Measurements from ENCODE around the gene PCSK4.
A peak's percentile ranks its signal among the peaks of the same experiment; 100 is the strongest.

PCSK4 gene

GRCh38 chr19:1513499-1514294, 23.5 kb upstream of the PCSK4 start:
- Histone ChIP-seq H3K36me3 (ENCODE audit: control insufficient read depth in 2 of 2, insufficient read depth in 1 of 2, low read length in 2 of 2) (no peaks in the 10 kb centered on the region), H3K4me1 (ENCODE audit: control insufficient read depth, insufficient read depth, low read length) (no peaks in the 10 kb centered on the region), H3K9me3 (ENCODE audit: control insufficient read depth, insufficient read depth, low read depth, low read length) (no peaks in the 10 kb centered on the region), H3K4me3 (ENCODE audit: low read depth, low read length) (peak overlapping the region; percentile 38), H3K27ac (ENCODE audit: extremely low read depth, low read depth, low read length) (no peak overlapping the region)
- POLR2A ChIA-PET, result no interaction called here
- CTCF ChIA-PET, result no interaction called here
- TF ChIP-seq ZNF416 (tag by site-specific recombination; IDR thresholded peaks at IDR 0.05) (no peak), ZNF580 (tag by site-specific recombination; IDR thresholded peaks at IDR 0.05) (peak; percentile 51; the same call in 1 of the 2 replicates), ZNF169 (tag by site-specific recombination; IDR thresholded peaks at IDR 0.05) (no peak), ZSCAN16 (tag by site-specific recombination; IDR thresholded peaks at IDR 0.05) (no peak), ZNF664 (tag by site-specific recombination; IDR thresholded peaks at IDR 0.05) (peak; percentile 56; the same call in 1 of the 2 replicates), ZNF843 (tag by site-specific recombination; IDR thresholded peaks at IDR 0.05) (0 out of 2 replicates have a peak, but pooled peaks have one; percentile 19), SP7 (tag by site-specific recombination; IDR thresholded peaks at IDR 0.05) (peak; percentile 54), ZFHX2 (tag by site-specific recombination; conservative IDR thresholded peaks at IDR 0.05) (peak; percentile 76), ZNF654 (tag by site-specific recombination; IDR thresholded peaks at IDR 0.05; ENCODE audit: low read depth) (peak; percentile 24), ZNF335 (tag by site-specific recombination; conservative IDR thresholded peaks at IDR 0.05) (peak; percentile 90), ZBTB20 (tag by site-specific recombination; IDR thresholded peaks at IDR 0.05) (peak; percentile 86), ZNF670 (tag by site-specific recombination; IDR thresholded peaks at IDR 0.05; ENCODE audit: low read depth) (no peak), ZSCAN30 (tag by site-specific recombination; IDR thresholded peaks at IDR 0.05) (peak; percentile 85), KLF7 (tag by site-specific recombination; IDR thresholded peaks at IDR 0.05; ENCODE audit: borderline replicate concordance) (0 out of 2 replicates have a peak, but pooled peaks have one; percentile 27), ZNF530 (tag by site-specific recombination; IDR thresholded peaks at IDR 0.05; ENCODE audit: low read depth) (no peak), ZSCAN23 (tag by site-specific recombination; IDR thresholded peaks at IDR 0.05) (0 out of 2 replicates have a peak, but pooled peaks have one; percentile 11), KLF8 (tag by site-specific recombination; IDR thresholded peaks at IDR 0.05) (0 out of 2 replicates have a peak, but pooled peaks have one; percentile 65), ZBTB26 (tag by site-specific recombination; optimal IDR thresholded peaks at IDR 0.05) (peak; percentile 46), YY1 (tag by site-specific recombination; IDR thresholded peaks at IDR 0.05) (no peak), ZFP69B (tag by site-specific recombination; IDR thresholded peaks at IDR 0.05) (peak; percentile 82; the same call in 1 of the 2 replicates), KLF16 (tag by site-specific recombination; IDR thresholded peaks at IDR 0.05) (0 out of 2 replicates have a peak, but pooled peaks have one; percentile 31), ZIC2 (tag by site-specific recombination; IDR thresholded peaks at IDR 0.05) (peak; percentile 34), ZNF561 (tag by site-specific recombination; IDR thresholded peaks at IDR 0.05; ENCODE audit: borderline replicate concordance) (no peak), OVOL3 (tag by site-specific recombination; IDR thresholded peaks at IDR 0.05) (no peak), ZBTB8A (tag by site-specific recombination; IDR thresholded peaks at IDR 0.05) (peak; percentile 65)
- TF ChIP-seq, protein P1, sequence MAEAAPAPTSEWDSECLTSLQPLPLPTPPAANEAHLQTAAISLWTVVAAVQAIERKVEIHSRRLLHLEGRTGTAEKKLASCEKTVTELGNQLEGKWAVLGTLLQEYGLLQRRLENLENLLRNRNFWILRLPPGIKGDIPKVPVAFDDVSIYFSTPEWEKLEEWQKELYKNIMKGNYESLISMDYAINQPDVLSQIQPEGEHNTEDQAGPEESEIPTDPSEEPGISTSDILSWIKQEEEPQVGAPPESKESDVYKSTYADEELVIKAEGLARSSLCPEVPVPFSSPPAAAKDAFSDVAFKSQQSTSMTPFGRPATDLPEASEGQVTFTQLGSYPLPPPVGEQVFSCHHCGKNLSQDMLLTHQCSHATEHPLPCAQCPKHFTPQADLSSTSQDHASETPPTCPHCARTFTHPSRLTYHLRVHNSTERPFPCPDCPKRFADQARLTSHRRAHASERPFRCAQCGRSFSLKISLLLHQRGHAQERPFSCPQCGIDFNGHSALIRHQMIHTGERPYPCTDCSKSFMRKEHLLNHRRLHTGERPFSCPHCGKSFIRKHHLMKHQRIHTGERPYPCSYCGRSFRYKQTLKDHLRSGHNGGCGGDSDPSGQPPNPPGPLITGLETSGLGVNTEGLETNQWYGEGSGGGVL (tag by site-specific recombination; IDR thresholded peaks at IDR 0.05), result peak; percentile 34; the same call in 1 of the 2 replicates
- TF ChIP-seq, protein P2, sequence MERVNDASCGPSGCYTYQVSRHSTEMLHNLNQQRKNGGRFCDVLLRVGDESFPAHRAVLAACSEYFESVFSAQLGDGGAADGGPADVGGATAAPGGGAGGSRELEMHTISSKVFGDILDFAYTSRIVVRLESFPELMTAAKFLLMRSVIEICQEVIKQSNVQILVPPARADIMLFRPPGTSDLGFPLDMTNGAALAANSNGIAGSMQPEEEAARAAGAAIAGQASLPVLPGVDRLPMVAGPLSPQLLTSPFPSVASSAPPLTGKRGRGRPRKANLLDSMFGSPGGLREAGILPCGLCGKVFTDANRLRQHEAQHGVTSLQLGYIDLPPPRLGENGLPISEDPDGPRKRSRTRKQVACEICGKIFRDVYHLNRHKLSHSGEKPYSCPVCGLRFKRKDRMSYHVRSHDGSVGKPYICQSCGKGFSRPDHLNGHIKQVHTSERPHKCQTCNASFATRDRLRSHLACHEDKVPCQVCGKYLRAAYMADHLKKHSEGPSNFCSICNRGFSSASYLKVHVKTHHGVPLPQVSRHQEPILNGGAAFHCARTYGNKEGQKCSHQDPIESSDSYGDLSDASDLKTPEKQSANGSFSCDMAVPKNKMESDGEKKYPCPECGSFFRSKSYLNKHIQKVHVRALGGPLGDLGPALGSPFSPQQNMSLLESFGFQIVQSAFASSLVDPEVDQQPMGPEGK (tag by site-specific recombination; IDR thresholded peaks at IDR 0.05), result peak; percentile 50
- TF ChIP-seq, protein P3, sequence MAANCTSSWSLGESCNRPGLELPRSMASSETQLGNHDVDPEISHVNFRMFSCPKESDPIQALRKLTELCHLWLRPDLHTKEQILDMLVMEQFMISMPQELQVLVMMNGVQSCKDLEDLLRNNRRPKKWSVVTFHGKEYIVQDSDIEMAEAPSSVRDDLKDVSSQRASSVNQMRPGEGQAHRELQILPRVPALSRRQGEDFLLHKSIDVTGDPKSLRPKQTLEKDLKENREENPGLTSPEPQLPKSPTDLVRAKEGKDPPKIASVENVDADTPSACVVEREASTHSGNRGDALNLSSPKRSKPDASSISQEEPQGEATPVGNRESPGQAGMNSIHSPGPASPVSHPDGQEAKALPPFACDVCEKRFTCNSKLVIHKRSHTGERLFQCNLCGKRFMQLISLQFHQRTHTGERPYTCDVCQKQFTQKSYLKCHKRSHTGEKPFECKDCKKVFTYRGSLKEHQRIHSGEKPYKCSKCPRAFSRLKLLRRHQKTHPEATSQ (tag by site-specific recombination; IDR thresholded peaks at IDR 0.05), result no peak

All from HEK293 (cell line).